ENCODE measurements around the gene NAGLU. TPM values are rescaled to one million over a fixed set of nuclear protein-coding genes. Genes with fewer than 3 reads are reported as not detected.

The NAGLU gene
- total and polyA plus RNA-seq, 2 of the 13 experiments (the other 11 are each of a cell fraction or from before 2014, with no cell fraction given), result 28.2 to 40.1 TPM

GRCh38 chr17:42537156-42537805 is 1.2 kb downstream of the NAGLU start (continued):
- TF ChIP-seq IRF1 (CRISPR knock-in tag; IDR thresholded peaks at IDR 0.05; ENCODE audit: low read depth) (no peak), ZNF496 (CRISPR knock-in tag; IDR thresholded peaks at IDR 0.05; ENCODE audit: insufficient replicate concordance) (no peak), ZNF124 (CRISPR knock-in tag; IDR thresholded peaks at IDR 0.05) (no peak), MYPOP (CRISPR knock-in tag; IDR thresholded peaks at IDR 0.05) (no peak), ZC3H13 (CRISPR knock-in tag; IDR thresholded peaks at IDR 0.05) (peak; percentile 22; the same call in 1 of the 2 replicates), KMT2A (CRISPR knock-in tag; IDR thresholded peaks at IDR 0.05) (no peak), SAP130 (CRISPR knock-in tag; IDR thresholded peaks at IDR 0.05; ENCODE audit: low read depth) (no peak), RBM22 (optimal IDR thresholded peaks at IDR 0.05; ENCODE audit: low read length) (peak; percentile 7), GTF3A (CRISPR knock-in tag; conservative IDR thresholded peaks at IDR 0.05) (no peak), ATF7-NPFF (CRISPR knock-in tag; IDR thresholded peaks at IDR 0.05; ENCODE audit: low read depth) (peak; percentile 10; the same call in 1 of the 2 replicates), ZNF781 (CRISPR knock-in tag; IDR thresholded peaks at IDR 0.05; ENCODE audit: borderline replicate concordance, not compliant biosample characterization) (no peak), MAFK (conservative IDR thresholded peaks at IDR 0.05 in 1 of 2, IDR thresholded peaks at IDR 0.05 in 1 of 2; ENCODE audit: low read length in 2 of 2) (no peak), BHLHE40 (IDR thresholded peaks at IDR 0.05; ENCODE audit: low read length) (no peak), MZF1 (CRISPR knock-in tag; IDR thresholded peaks at IDR 0.05; ENCODE audit: borderline replicate concordance) (no peak; the same call in 1 of the 2 replicates), ZSCAN22 (CRISPR knock-in tag; IDR thresholded peaks at IDR 0.05) (no peak), TBX3 (IDR thresholded peaks at IDR 0.05; ENCODE audit: borderline replicate concordance) (no peak), CBX2 (IDR thresholded peaks at IDR 0.05; ENCODE audit: low read depth, low read length) (no peak), CBX2 (CRISPR knock-in tag; IDR thresholded peaks at IDR 0.05; ENCODE audit: low read depth) (no peak), ZNF720 (CRISPR knock-in tag; IDR thresholded peaks at IDR 0.05) (no peak), ZNF761 (CRISPR knock-in tag; conservative IDR thresholded peaks at IDR 0.05) (no peak), NFYC (CRISPR knock-in tag; IDR thresholded peaks at IDR 0.05) (no peak), DR1 (CRISPR knock-in tag; IDR thresholded peaks at IDR 0.05) (no peak), HHEX (CRISPR knock-in tag; IDR thresholded peaks at IDR 0.05) (no peak), PAX8 (CRISPR knock-in tag; IDR thresholded peaks at IDR 0.05; ENCODE audit: borderline replicate concordance) (no peak), SMARCC2 (IDR thresholded peaks at IDR 0.05) (no peak), SNAI1 (CRISPR knock-in tag; IDR thresholded peaks at IDR 0.05; ENCODE audit: borderline replicate concordance) (peak; percentile 61; the same call in 1 of the 2 replicates)
- TF ChIP-seq, protein P1, sequence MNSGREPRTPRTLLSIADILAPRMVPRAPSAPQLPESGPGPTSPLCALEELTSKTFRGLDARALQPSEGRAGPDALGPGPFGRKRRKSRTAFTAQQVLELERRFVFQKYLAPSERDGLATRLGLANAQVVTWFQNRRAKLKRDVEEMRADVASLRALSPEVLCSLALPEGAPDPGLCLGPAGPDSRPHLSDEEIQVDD (CRISPR knock-in tag; IDR thresholded peaks at IDR 0.05; ENCODE audit: borderline replicate concordance), result no peak
- TF ChIP-seq, protein P2, sequence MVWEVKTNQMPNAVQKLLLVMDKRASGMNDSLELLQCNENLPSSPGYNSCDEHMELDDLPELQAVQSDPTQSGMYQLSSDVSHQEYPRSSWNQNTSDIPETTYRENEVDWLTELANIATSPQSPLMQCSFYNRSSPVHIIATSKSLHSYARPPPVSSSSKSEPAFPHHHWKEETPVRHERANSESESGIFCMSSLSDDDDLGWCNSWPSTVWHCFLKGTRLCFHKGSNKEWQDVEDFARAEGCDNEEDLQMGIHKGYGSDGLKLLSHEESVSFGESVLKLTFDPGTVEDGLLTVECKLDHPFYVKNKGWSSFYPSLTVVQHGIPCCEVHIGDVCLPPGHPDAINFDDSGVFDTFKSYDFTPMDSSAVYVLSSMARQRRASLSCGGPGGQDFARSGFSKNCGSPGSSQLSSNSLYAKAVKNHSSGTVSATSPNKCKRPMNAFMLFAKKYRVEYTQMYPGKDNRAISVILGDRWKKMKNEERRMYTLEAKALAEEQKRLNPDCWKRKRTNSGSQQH (CRISPR knock-in tag; IDR thresholded peaks at IDR 0.05; ENCODE audit: low read depth), result peak; percentile 9; the same call in 1 of the 2 replicates

Data from HepG2 (cell line).